ENCODE results near the gene AVEN. TPM values are rescaled to one million over a fixed set of nuclear protein-coding genes. Genes with fewer than 3 reads are reported as not detected.

The AVEN gene
- total and polyA plus RNA-seq, 2 experiments from 2014 or later, result 10.7 to 31.7 TPM

DNA sequence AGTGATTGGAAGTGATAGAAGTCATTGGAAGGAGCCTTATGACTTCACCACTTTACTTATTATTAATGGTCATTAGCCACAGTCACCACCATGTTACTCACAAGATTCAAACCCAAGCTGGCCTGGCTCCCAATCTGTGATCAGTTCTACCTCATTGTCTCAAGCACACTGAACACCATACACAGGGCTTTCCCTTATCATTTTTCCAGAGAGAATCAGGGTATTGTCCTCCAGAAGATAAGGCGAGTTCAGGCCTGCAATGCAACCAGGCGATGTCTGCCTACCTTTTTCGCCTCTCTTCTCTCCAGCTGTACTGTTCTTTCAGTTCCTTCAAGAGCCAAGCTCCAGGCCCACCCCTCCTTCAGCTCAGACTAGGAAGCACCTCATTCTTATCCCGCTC is 37.8 kb upstream of the AVEN start:
- Histone ChIP-seq H3K27me3 (no peaks in the 10 kb centered on the region), H3K27ac (no peak overlapping the region), H3K36me3 (no peaks in the 10 kb centered on the region), H3K4me1 (ENCODE audit: low read depth) (no peaks in the 10 kb centered on the region), H3K4me3 (no peak overlapping the region), H3K9me3 (ENCODE audit: low read depth) (no peaks in the 10 kb centered on the region)
- TF ChIP-seq, protein P1, sequence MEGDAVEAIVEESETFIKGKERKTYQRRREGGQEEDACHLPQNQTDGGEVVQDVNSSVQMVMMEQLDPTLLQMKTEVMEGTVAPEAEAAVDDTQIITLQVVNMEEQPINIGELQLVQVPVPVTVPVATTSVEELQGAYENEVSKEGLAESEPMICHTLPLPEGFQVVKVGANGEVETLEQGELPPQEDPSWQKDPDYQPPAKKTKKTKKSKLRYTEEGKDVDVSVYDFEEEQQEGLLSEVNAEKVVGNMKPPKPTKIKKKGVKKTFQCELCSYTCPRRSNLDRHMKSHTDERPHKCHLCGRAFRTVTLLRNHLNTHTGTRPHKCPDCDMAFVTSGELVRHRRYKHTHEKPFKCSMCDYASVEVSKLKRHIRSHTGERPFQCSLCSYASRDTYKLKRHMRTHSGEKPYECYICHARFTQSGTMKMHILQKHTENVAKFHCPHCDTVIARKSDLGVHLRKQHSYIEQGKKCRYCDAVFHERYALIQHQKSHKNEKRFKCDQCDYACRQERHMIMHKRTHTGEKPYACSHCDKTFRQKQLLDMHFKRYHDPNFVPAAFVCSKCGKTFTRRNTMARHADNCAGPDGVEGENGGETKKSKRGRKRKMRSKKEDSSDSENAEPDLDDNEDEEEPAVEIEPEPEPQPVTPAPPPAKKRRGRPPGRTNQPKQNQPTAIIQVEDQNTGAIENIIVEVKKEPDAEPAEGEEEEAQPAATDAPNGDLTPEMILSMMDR (IDR thresholded peaks at IDR 0.05; ENCODE audit: low read depth, low read length), result no peak
- DNase-seq (ENCODE audit: low read depth in 1 of 2, low spot score in 1 of 2), result no peak

DNA sequence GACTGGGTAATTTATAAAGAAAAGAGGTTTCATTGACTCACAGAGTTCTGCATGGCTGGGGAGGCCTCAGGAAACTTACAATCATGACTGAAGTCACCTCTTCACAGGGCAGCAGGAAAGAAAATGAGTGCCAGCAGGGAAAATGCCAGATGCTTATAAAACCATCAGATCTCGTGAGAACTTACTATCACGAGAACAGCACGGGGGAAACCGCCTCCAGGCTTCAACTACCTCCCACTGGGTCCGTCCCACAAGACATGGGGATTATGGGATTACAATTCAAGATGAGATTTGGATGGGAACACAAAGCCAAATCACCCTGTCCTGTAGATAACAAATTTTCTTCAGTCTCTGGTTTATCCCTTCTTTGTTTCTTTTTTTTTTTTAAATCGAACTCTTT is 31.0 kb upstream of the AVEN start:
- Histone ChIP-seq H3K4me3 (no peak overlapping the region), H3K9me3 (ENCODE audit: low read depth) (no peaks in the 10 kb centered on the region), H3K4me1 (ENCODE audit: low read depth) (no peaks in the 10 kb centered on the region), H3K27me3 (no peaks in the 10 kb centered on the region), H3K27ac (no peak overlapping the region), H3K36me3 (no peaks in the 10 kb centered on the region)
- TF ChIP-seq, protein P1 (IDR thresholded peaks at IDR 0.05; ENCODE audit: low read depth, low read length), result no peak
- DNase-seq (ENCODE audit: low read depth in 1 of 2, low spot score in 1 of 2), result no peak

DNA sequence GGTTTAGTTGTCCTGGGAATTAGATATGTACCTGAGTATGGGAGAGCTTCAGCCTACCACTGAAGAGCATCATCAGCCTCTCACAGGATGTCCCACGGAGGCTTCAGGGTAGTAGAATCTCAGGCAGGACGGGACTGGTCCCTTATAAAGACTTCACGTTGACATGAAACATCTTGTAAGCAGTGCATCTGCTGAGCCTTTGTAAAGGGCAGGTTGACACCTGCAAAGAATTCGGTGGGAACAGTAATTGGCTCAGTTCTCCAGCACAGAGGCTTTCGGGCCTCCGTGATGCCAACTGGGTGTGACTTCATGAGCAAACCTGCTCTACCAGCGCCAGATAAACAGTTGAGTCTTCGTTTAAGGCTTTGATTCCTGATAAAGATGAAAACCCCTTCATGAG is 26.9 kb upstream of the AVEN start:
- Histone ChIP-seq H3K36me3 (no peaks in the 10 kb centered on the region), H3K4me1 (ENCODE audit: low read depth) (no peaks in the 10 kb centered on the region), H3K27me3 (no peaks in the 10 kb centered on the region), H3K4me3 (no peak overlapping the region), H3K27ac (no peak overlapping the region), H3K9me3 (ENCODE audit: low read depth) (no peaks in the 10 kb centered on the region)
- DNase-seq (ENCODE audit: low read depth in 1 of 2, low spot score in 1 of 2), result no peak
- TF ChIP-seq, protein P1 (IDR thresholded peaks at IDR 0.05; ENCODE audit: low read depth, low read length), result no peak

GRCh38 chr15:34065261-34065660 is 26.3 kb upstream of the AVEN start:
- no peak for DNase-seq (ENCODE audit: low read depth in 1 of 2, low spot score in 1 of 2)
- Histone ChIP-seq H3K9me3 (ENCODE audit: low read depth) (no peaks in the 10 kb centered on the region), H3K4me3 (no peak overlapping the region), H3K36me3 (no peaks in the 10 kb centered on the region), H3K27me3 (no peaks in the 10 kb centered on the region), H3K4me1 (ENCODE audit: low read depth) (no peaks in the 10 kb centered on the region), H3K27ac (no peak overlapping the region)
- TF ChIP-seq, protein P1 (IDR thresholded peaks at IDR 0.05; ENCODE audit: low read depth, low read length), result no peak

DNA sequence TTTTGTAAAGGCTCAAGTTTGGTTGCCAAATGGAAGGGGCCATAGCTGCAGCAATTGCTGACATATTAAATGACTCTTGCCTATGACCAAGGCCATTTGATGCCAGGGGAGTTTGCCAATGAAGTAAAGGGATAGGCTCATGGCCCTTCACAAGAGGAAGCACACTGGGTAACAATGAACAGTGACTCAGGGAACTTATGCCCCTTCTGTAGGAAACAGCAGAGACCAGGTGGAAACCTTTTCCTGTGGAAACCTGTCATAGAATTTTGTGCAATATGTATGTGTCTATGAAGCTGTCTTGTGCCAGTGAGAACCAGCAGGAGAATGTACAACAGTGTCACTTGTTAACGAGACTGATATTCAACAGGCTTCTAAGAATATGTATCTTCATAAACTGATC is 25.4 kb upstream of the AVEN start:
- no peak overlapping the region for H3K27ac ChIP-seq
- no peaks in the 10 kb centered on the region for H3K4me1 ChIP-seq (ENCODE audit: low read depth)
- no peaks in the 10 kb centered on the region for H3K9me3 ChIP-seq (ENCODE audit: low read depth)
- no peaks in the 10 kb centered on the region for H3K27me3 ChIP-seq
- no peaks in the 10 kb centered on the region for H3K36me3 ChIP-seq
- DNase-seq (ENCODE audit: low read depth in 1 of 2, low spot score in 1 of 2), result no peak
- TF ChIP-seq, protein P1 (IDR thresholded peaks at IDR 0.05; ENCODE audit: low read depth, low read length), result no peak
- H3K4me3 ChIP-seq, result no peak overlapping the region

- no peak for DNase-seq (ENCODE audit: low read depth in 1 of 2, low spot score in 1 of 2)
- Histone ChIP-seq H3K36me3 (no peaks in the 10 kb centered on the region), H3K27ac (no peak overlapping the region), H3K9me3 (ENCODE audit: low read depth) (no peaks in the 10 kb centered on the region), H3K4me1 (ENCODE audit: low read depth) (no peaks in the 10 kb centered on the region), H3K27me3 (no peaks in the 10 kb centered on the region), H3K4me3 (no peak overlapping the region)
- TF ChIP-seq, protein P1 (IDR thresholded peaks at IDR 0.05; ENCODE audit: low read depth, low read length), result no peak
Measured at GRCh38 chr15:34059946-34060345, 20.9 kb upstream of the AVEN start.
